Spleen (tissue), 7 donors: Measurements from ENCODE around the gene TPRKB.

Source experiments
- POLR2A ChIP-seq, 3 donors: fragments of 450-650 bp; IDR thresholded peaks; one replicate each; pipeline ENCODE4 v1.5.1; 2017; ENCODE audit warnings: antibody characterized with exemption in 3 of 3, mild to moderate bottlenecking in 1 of 3
- TF ChIP-seq, protein P1 (sequence below), 11 experiments: fragments of 200-600 bp in 7 of 11; fragments of 450-650 bp in 4 of 11; sonication (generic) in 4 of 11; IDR thresholded peaks in 8 of 11; conservative IDR thresholded peaks in 3 of 11; 1 replicate in 7 of 11; 2 replicates in 4 of 11; pipeline versions ENCODE4 v1.4.0 to v1.8.0; 2016 to 2021; ENCODE audit warnings: antibody characterized with exemption in 11 of 11, inconsistent platforms in 4 of 11, mild to moderate bottlenecking in 1 of 11
- donor health status: DM: no; HTN: no; CAD: no; lungs with moderate emphysema.
- donor health status: DM: no; HTN: no; CAD: no.
- donor health status: DM: no; HTN: no; CAD: no.

DNA sequence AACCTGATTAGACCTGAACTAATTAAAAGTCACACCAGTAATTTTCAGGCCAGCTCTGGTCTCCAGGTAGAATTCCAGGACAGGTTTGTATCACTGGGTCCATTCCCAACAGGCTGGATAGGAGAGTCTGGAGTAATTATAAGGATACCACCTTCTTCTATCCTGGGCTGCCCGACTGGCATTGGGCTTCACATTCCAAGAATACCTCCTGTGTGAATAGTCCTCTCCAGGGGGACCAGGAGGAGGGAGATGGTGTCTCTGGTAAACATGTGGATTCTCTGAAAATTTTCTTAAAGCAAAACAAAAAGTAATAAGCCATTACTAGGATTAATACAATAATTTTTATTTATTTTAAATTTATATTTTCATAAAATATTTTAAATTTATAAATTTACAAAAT, 25.4 kb upstream of the TPRKB start:
- TF ChIP-seq POLR2A (IDR thresholded peaks at IDR 0.05): no peak
- TF ChIP-seq, protein P1, sequence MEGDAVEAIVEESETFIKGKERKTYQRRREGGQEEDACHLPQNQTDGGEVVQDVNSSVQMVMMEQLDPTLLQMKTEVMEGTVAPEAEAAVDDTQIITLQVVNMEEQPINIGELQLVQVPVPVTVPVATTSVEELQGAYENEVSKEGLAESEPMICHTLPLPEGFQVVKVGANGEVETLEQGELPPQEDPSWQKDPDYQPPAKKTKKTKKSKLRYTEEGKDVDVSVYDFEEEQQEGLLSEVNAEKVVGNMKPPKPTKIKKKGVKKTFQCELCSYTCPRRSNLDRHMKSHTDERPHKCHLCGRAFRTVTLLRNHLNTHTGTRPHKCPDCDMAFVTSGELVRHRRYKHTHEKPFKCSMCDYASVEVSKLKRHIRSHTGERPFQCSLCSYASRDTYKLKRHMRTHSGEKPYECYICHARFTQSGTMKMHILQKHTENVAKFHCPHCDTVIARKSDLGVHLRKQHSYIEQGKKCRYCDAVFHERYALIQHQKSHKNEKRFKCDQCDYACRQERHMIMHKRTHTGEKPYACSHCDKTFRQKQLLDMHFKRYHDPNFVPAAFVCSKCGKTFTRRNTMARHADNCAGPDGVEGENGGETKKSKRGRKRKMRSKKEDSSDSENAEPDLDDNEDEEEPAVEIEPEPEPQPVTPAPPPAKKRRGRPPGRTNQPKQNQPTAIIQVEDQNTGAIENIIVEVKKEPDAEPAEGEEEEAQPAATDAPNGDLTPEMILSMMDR (IDR thresholded peaks at IDR 0.05 in 8 of 11, conservative IDR thresholded peaks at IDR 0.05 in 3 of 11): no peak
